ENCODE measurements around the gene TOMM5.

DNA sequence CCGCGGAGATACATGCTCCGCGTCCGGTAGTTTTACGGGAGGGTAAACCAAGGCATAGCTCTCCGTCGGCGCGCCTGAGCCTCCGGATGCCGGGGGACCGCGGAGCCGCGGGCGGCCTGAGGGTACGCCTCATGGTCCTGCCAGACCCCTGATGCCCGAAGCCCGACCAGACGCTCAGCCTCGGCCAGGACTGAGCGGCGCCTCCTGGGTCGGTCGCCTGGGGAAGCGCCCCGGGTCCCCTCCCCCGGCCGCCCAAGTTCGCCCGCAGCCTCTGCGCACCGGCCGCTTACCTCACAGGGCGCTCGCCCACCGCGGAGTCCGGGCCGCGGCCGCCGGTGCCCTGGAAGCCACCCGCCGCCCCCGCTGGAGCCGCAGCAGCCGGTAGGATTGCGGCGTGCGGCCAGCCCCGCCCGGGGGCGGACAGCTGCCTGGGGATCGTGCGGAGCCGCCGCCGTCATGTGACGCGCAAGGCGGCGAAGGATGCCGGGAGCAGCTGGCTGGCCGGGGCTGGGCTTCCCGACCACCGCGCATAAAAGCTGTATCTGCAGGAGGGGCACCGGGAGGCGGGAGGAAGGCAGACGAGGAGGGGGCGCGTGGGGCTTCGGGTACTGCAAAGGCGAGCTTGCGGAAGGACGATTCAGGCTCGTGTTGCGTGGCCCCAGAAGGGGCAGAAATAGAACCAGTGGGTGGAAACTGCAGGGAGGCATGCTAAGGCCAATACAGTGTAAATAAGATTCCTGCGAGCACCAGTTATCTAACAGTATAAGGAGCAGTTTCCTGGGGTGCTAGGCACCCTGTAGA, 16.3 kb downstream of the TOMM5 start, which contains the start of gene FBXO10:
- TF ChIP-seq CTCF (IDR thresholded peaks at IDR 0.05; ENCODE audit: low read length) (no peak), EZH2 (optimal IDR thresholded peaks at IDR 0.05; ENCODE audit: low read depth, low read length) (no peak)
